SH-SY5Y (cell line): ENCODE measurements around the gene SLC6A11.

Experiments used
- GATA2 ChIP-seq: IDR thresholded peaks from 2 replicates; pipeline ENCODE4 v1.6.1; 2011; ENCODE audit warnings: mild to moderate bottlenecking, low read depth, low read length
- GATA3 ChIP-seq: IDR thresholded peaks from 2 replicates; pipeline ENCODE4 v1.6.1; 2011; ENCODE audit warnings: low read depth, mild to moderate bottlenecking, low read length, moderate library complexity

GRCh38 chr3:10933470-10933804, 117.4 kb downstream of the SLC6A11 start:
- TF ChIP-seq GATA2 (no peak), GATA3 (no peak)
